NCI-H146 treated with DMSO at 0.1 percent for 48 hours (cell line): ENCODE data around the gene FXYD4.

Experiments
- DNase-seq: peaks from one replicate; lab custom pipeline; 2025; ENCODE audit not compliant: unreplicated experiment; lab: John Stamatoyannopoulos, UW

Gene FXYD4

GRCh38 chr10:43343126-43343525, 28.3 kb upstream of the FXYD4 start:
- no peak for DNase-seq

GRCh38 chr10:43344051-43344450, 27.4 kb upstream of the FXYD4 start:
- DNase-seq: no peak

- no peak for DNase-seq
Observed at GRCh38 chr10:43347997-43348396, 23.4 kb upstream of the FXYD4 start.

GRCh38 chr10:43348511-43349312, 22.7 kb upstream of the FXYD4 start:
- DNase-seq: peak; percentile 82

- no peak for DNase-seq
Observed at GRCh38 chr10:43350156-43350555, 21.3 kb upstream of the FXYD4 start.

- no peak for DNase-seq
Observed at GRCh38 chr10:43350686-43351085, 20.8 kb upstream of the FXYD4 start.

- DNase-seq: no peak
Observed at GRCh38 chr10:43351301-43351700, 20.1 kb upstream of the FXYD4 start.

- peak; percentile 63 for DNase-seq
Observed at GRCh38 chr10:43352951-43353350, 18.5 kb upstream of the FXYD4 start.

GRCh38 chr10:43353495-43354329, 17.7 kb upstream of the FXYD4 start:
- peak; percentile 54 for DNase-seq

GRCh38 chr10:43354330-43354635, 17.2 kb upstream of the FXYD4 start:
- no peak for DNase-seq

GRCh38 chr10:43354879-43355380, 16.5 kb upstream of the FXYD4 start:
- no peak for DNase-seq

GRCh38 chr10:43355749-43356371, 15.6 kb upstream of the FXYD4 start:
- DNase-seq: peak; percentile 13

GRCh38 chr10:43360086-43360485, 11.3 kb upstream of the FXYD4 start:
- no peak for DNase-seq

GRCh38 chr10:43361547-43362190, 9.8 kb upstream of the FXYD4 start:
- no peak for DNase-seq

GRCh38 chr10:43362191-43362839, 9.1 kb upstream of the FXYD4 start:
- peak; percentile 96 for DNase-seq

- DNase-seq: no peak
Observed at GRCh38 chr10:43365001-43365400, 6.4 kb upstream of the FXYD4 start.

- no peak for DNase-seq
Observed at GRCh38 chr10:43369921-43370320, 1.5 kb upstream of the FXYD4 start.

- no peak for DNase-seq
Observed at GRCh38 chr10:43370671-43371215, 693 bp upstream of the FXYD4 start.

GRCh38 chr10:43372765-43373361, 1.4 kb downstream of the FXYD4 start:
- DNase-seq: no peak

GRCh38 chr10:43373461-43373860, 2.0 kb downstream of the FXYD4 start:
- DNase-seq: no peak
